GM18951 (cell line): Measurements from ENCODE around the gene PRAMEF26.
"Not testable (repeated sequence)": the region's sequence is repeated elsewhere in the genome, so short reads cannot be mapped to it uniquely, and the experiment has no call there.

Experiments used
- in situ Hi-C: fragments of 300-500 bp; cut with MboI; formaldehyde crosslinking; loops from one replicate; pipeline ENCODE4 v1.12.0; 2022; ENCODE audit warnings: low sequenced_read_pairs, mixed read lengths, inconsistent platforms; ENCODE audit not compliant: unreplicated experiment

The PRAMEF26 gene

DNA sequence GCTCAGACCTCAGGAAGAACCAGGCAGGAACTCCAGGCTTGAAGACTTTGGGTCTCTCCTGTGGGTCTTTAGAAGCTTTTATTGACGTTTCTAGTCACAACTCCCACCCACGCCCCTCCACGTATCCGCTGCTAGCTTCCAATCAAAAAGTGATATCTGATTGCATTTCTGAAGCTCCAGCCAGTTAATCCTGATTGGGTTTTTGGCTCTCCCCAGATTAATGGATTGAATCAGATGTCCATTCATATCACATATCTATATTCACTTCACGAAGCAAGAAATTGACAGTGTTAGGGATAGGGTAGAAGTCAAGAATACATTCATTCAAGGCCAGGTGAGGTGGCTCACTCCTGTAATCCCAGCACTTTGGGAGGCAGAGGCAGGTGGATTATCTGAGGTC, at the start of gene PRAMEF26:
Gene PRAMEF26, minus strand, starts transcription at position 101 of the 400 bp plus-strand sequence. CDS start 2,914 bp downstream, outside the sequence.
- in situ Hi-C loops: not testable (repeated sequence)

DNA sequence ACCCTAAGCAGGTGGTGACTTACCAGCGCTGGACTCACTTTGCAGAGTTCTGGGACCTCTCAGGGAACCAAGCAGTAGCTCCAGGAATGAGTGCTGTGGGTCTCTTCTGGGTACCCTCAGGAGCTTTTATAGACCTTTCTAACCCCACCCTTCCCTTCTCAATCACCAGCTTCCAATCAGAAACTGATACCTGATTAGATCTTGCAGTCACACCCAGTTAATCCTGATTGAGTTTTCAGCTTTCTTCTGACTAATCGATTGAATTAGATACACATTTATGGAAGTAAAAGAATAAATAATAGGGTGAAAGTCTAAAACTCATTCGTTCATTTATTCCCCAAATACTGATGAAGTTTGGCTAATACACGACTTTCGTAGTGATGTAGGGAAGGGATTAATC, 45.5 kb upstream of the PRAMEF26 start, which contains the start of gene PRAMEF13:
Gene PRAMEF13, minus strand, starts transcription at position 101 of the 400 bp plus-strand sequence. CDS start 1,820 bp downstream, outside the sequence.
- in situ Hi-C loops: not testable (repeated sequence)

DNA sequence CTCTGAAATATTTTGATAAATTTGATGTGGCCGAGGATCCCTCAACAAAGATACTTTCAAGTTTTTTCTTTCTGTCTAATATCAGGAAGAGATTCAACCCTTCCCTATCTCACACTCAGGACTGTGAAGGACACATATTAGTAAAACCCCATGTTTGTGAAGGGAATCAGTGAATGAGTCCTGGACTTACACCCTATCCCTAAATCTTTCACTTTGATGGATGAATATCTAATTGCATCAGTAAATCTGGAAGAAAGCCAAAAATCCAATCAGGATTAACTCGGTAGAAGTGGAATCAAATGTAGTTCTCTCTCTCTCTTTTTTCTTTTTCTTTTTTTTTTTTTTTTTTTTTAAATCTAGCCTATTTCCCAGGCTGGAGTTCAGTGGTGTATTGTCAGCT, 15.7 kb upstream of the PRAMEF26 start, which contains the start of gene PRAMEF9:
Gene PRAMEF9, plus strand, starts transcription at position 301 of the 400 bp plus-strand sequence. CDS start 3,433 bp downstream, outside the sequence.
- in situ Hi-C loops: not testable (repeated sequence)

DNA sequence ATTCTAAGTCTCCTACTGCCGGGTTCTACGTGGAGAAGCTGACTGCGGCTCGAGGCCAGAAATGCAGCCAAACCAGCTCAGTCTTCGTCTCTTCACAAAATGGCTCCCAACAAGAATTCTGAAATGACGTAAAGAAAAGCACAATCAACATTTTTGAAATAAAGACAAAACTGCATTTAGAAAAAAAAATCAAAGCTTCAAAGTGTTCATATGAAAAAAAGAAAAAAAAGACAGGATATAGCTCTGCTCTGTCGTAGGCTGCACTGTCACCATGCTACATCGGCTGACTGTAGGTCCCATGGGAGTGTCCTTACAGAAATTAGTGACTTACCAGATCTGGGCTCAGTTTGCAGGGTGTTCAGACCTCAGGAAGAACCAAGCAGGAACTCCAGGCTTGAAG, 9.7 kb upstream of the PRAMEF26 start, which contains the start of gene HNRNPCL4:
Gene HNRNPCL4, minus strand, starts transcription at position 101 of the 400 bp plus-strand sequence. CDS start 164 bp downstream, outside the sequence.
- in situ Hi-C loops: not testable (repeated sequence)

DNA sequence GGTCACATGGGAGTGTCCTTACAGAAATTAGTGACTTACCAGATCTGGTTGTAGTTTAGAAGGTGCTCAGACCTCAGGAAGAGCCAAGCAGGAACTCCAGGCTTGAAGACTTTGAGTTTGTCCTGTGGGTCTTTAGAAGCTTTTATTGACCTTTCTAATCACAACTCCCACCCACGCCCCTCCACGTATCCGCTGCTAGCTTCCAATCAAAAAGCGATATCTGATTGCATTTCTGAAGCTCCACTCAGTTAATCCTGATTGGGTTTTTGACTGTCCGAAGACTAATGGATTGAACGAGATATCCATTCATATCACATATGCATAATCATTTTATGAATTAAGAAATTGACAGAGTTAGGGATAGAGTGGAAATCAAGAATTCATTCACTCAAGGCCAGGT, 39.1 kb downstream of the PRAMEF26 start, which contains the start of gene HNRNPCL2:
Gene HNRNPCL2, minus strand, starts transcription at position 101 of the 400 bp plus-strand sequence. CDS start 454 bp downstream, outside the sequence.
- in situ Hi-C loops: loop anchor here (25.0 kb wide), 1 partner anchor 121 kb away; the partner anchor contains the start of gene PRAMEF18
